GM20000 (cell line): ENCODE results near the gene CCL27.

Source experiments
- DNase-seq: peaks from one replicate; pipeline ENCODE4 v3.0.0; 2012; ENCODE audit warnings: low spot score
- CTCF ChIP-seq: IDR thresholded peaks from 2 replicates; pipeline ENCODE4 v1.5.1; 2012; ENCODE audit warnings: mild to moderate bottlenecking, control low read depth; ENCODE audit errors: extremely low read depth, missing control alignments

CCL27 gene

GRCh38 chr9:34628656-34629490, 33.6 kb downstream of the CCL27 start, which contains the start of gene ARID3C:
ARID3C (minus strand) TSS chr9:34629066; CDS start chr9:34628014, 1,052 bp downstream.
- DNase-seq, result peak; percentile 67

GRCh38 chr9:34627716-34628655, 34.5 kb downstream of the CCL27 start:
- DNase-seq, result no peak
- TF ChIP-seq CTCF, result no peak

More at GRCh38 chr9:34628656-34629490, 33.6 kb downstream of the CCL27 start, which contains the start of gene ARID3C:
- no peak for TF ChIP-seq CTCF

DNA sequence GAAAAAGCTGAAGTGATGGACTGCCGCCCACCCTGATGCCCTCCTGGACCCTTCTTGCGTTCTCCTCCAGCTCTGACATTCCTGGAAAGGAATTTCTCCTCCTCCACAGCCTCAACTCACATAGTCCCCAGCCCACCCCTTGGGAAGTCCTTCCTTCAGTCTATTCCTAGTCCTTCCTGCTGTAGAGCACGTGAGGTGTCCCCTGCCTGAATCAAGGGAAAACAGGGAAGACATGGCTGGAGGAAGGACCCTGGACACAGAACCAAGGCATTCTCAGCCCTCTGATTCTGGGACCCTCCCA, 37.3 kb downstream of the CCL27 start:
- TF ChIP-seq CTCF, result no peak
- DNase-seq, result no peak

GRCh38 chr9:34624475-34625185, 37.8 kb downstream of the CCL27 start:
- no peak for TF ChIP-seq CTCF
- DNase-seq, result no peak

DNA sequence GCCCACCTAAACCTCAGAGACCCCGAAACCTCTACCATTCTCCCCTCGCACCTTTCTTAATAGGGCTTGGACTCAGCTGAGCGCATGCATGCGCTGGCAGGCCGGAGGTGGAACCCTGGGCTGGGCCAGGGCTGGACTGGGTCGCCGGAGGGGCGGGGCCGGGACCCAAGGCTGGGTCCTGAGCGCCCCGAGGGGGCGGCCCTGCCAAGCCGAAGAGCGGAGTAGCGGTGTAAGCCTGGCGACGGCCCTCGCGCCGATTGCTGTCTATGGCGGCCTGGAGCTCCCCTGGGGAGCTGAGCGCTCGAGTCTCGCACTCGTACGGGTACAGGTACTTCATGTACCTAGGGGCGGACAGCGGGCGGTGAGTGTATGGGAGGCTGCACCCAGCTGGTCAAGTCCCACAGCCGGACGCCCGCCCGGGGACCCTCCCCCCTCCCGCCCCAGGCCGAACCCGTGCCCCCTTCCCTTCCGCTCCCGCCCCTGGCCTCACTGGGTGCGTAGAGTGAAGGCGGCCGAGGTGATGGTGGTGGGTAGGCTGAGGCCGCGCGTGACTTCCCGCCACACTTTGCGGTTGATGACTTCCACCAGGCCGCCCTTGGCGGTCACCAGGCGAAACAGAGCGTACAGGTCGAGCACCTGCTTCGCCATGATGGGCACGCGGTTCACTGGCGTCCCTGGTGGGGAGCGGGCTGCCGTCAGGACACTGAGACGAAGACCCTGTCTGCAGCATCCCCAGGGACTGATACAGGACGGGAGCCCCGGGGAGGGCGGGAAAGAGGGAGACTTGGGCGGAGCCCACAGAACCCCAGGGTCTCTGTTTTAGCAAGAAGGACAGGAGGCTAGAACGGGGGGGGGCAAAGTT, 38.9 kb downstream of the CCL27 start:
- TF ChIP-seq CTCF, result no peak
- DNase-seq, result no peak

GRCh38 chr9:34620061-34620994, 42.1 kb downstream of the CCL27 start, which contains the start of gene DCTN3:
DCTN3 (minus strand) TSS chr9:34620495; CDS start chr9:34620464, 31 bp downstream.
- DNase-seq, result peak; percentile 97
- TF ChIP-seq CTCF, result no peak
